WTC11 (cell line): ENCODE results near the gene PTX4. TPM values are rescaled to one million over a fixed set of nuclear protein-coding genes. Genes with fewer than 3 reads are reported as not detected.

Experiments
- ARID4B ChIP-seq: sonication (generic); formaldehyde crosslinking; IDR thresholded peaks from 2 replicates; pipeline ENCODE4 v1.8.0; 2023; ENCODE audit warnings: missing genetic modification reagents, mild to moderate bottlenecking, borderline replicate concordance
- ATF6 ChIP-seq: sonication (generic); formaldehyde crosslinking; IDR thresholded peaks from 2 replicates; pipeline ENCODE4 v1.8.1; 2023; ENCODE audit warnings: mild to moderate bottlenecking, missing genetic modification reagents
- CBFB ChIP-seq: sonication (generic); formaldehyde crosslinking; IDR thresholded peaks from 2 replicates; pipeline ENCODE4 v1.8.1; 2022; ENCODE audit warnings: mild to moderate bottlenecking, low read depth, missing genetic modification reagents
- E2F4 ChIP-seq: sonication (generic); formaldehyde crosslinking; IDR thresholded peaks from 2 replicates; pipeline ENCODE4 v1.8.1; 2022; ENCODE audit warnings: low read depth, mild to moderate bottlenecking, moderate library complexity, missing genetic modification reagents, borderline replicate concordance
- E2F5 ChIP-seq: sonication (generic); formaldehyde crosslinking; IDR thresholded peaks from 2 replicates; pipeline ENCODE4 v1.8.1; 2022; ENCODE audit warnings: mild to moderate bottlenecking, moderate library complexity, missing genetic modification reagents
- ETV6 ChIP-seq: sonication (generic); formaldehyde crosslinking; IDR thresholded peaks from 2 replicates; pipeline ENCODE4 v1.8.1; 2022; ENCODE audit warnings: mild to moderate bottlenecking, missing genetic modification reagents
- FOXJ3 ChIP-seq: sonication (generic); formaldehyde crosslinking; IDR thresholded peaks from 2 replicates; pipeline ENCODE4 v1.9.0; 2021; ENCODE audit warnings: missing genetic modification reagents, mild to moderate bottlenecking, borderline replicate concordance
- FOXK1 ChIP-seq: sonication (generic); formaldehyde crosslinking; IDR thresholded peaks from 2 replicates; pipeline ENCODE4 v1.8.0; 2022; ENCODE audit warnings: mild to moderate bottlenecking, moderate library complexity, missing genetic modification reagents
- GRHL2 ChIP-seq: fragments of 250-450 bp; sonication (Bioruptor Pico); IDR thresholded peaks from 2 replicates; pipeline ENCODE4 v1.8.0; 2022; ENCODE audit warnings: mild to moderate bottlenecking, moderate library complexity; ENCODE audit not compliant: insufficient replicate concordance, severe bottlenecking
- NFATC4 ChIP-seq: fragments of 250-450 bp; sonication (Bioruptor Pico); IDR thresholded peaks from 2 replicates; pipeline ENCODE4 v1.9.0; 2021; ENCODE audit warnings: mild to moderate bottlenecking
- NFYB ChIP-seq: sonication (generic); formaldehyde crosslinking; conservative IDR thresholded peaks from 2 replicates; pipeline ENCODE4 v1.8.0; 2022; ENCODE audit warnings: low read depth, missing genetic modification reagents
- NR1H2 ChIP-seq: sonication (generic); formaldehyde crosslinking; IDR thresholded peaks from 2 replicates; pipeline ENCODE4 v1.9.0; 2021; ENCODE audit warnings: mild to moderate bottlenecking, moderate library complexity, missing genetic modification reagents
- NR2C2 ChIP-seq: sonication (generic); formaldehyde crosslinking; IDR thresholded peaks from 2 replicates; pipeline ENCODE4 v1.8.0; 2022; ENCODE audit warnings: mild to moderate bottlenecking, missing genetic modification reagents
- SOX15 ChIP-seq: fragments of 250-450 bp; sonication (Bioruptor Pico); IDR thresholded peaks from 2 replicates; pipeline ENCODE4 v1.9.0; 2021; ENCODE audit warnings: mild to moderate bottlenecking
- TCF7 ChIP-seq: sonication (generic); formaldehyde crosslinking; IDR thresholded peaks from 2 replicates; pipeline ENCODE4 v1.8.0; 2022; ENCODE audit warnings: mild to moderate bottlenecking, low read depth, missing genetic modification reagents, moderate library complexity
- ZBTB43 ChIP-seq: sonication (generic); formaldehyde crosslinking; IDR thresholded peaks from 2 replicates; pipeline ENCODE4 v1.8.1; 2023; ENCODE audit warnings: mild to moderate bottlenecking, missing genetic modification reagents
- ZMAT4 ChIP-seq: fragments of 250-450 bp; sonication (Bioruptor Pico); IDR thresholded peaks from 2 replicates; pipeline ENCODE4 v1.9.0; 2021; ENCODE audit warnings: mild to moderate bottlenecking
- ZNF121 ChIP-seq: sonication (generic); formaldehyde crosslinking; IDR thresholded peaks from 2 replicates; pipeline ENCODE4 v1.8.0; 2023; ENCODE audit warnings: missing genetic modification reagents
- ZNF416 ChIP-seq: fragments of 250-450 bp; sonication (Bioruptor Pico); IDR thresholded peaks from 2 replicates; pipeline ENCODE4 v1.9.0; 2021; ENCODE audit warnings: mild to moderate bottlenecking, inconsistent platforms
- ZSCAN18 ChIP-seq: fragments of 250-450 bp; sonication (Bioruptor Pico); IDR thresholded peaks from 2 replicates; pipeline ENCODE4 v2.1.2; 2022; ENCODE audit warnings: mild to moderate bottlenecking, moderate library complexity
- total RNA-seq: library from RNA; stranded (reverse); gene quantifications from 3 replicates; pipeline ENCODE4 v1.2.3, GENCODE V29; 2021

Gene PTX4
- total RNA-seq, 1 experiment from 2014 or later: 0.26 TPM

GRCh38 chr16:1492923-1493745, 4.4 kb upstream of the PTX4 start, which contains the start of gene TELO2 (continued):
- no peak for TF ChIP-seq NR2C2 (CRISPR knock-in tag)
- TF ChIP-seq NFATC4 (CRISPR knock-in tag): no peak
- TF ChIP-seq ZBTB43 (CRISPR knock-in tag): 0 out of 2 replicates have a peak, but pooled peaks have one; percentile 30
- peak; percentile 81 for TF ChIP-seq FOXK1 (CRISPR knock-in tag)
- TF ChIP-seq ZMAT4: no peak
- TF ChIP-seq ETV6 (CRISPR knock-in tag): no peak
- no peak for TF ChIP-seq ATF6 (CRISPR knock-in tag)
- TF ChIP-seq ZNF121 (CRISPR knock-in tag): no peak
- no peak for TF ChIP-seq E2F4 (CRISPR knock-in tag)
- no peak for TF ChIP-seq TCF7 (CRISPR knock-in tag)
- no peak for TF ChIP-seq GRHL2 (CRISPR knock-in tag)
- no peak for TF ChIP-seq SOX15
- TF ChIP-seq ARID4B: peak; percentile 5; the same call in 1 of the 2 replicates
- no peak for TF ChIP-seq ZSCAN18 (CRISPR knock-in tag)
- no peak for TF ChIP-seq FOXJ3 (CRISPR knock-in tag)
- TF ChIP-seq E2F5 (CRISPR knock-in tag): peak; percentile 73; the same call in 1 of the 2 replicates
- TF ChIP-seq ZNF416: no peak
- TF ChIP-seq CBFB (CRISPR knock-in tag): no peak
- TF ChIP-seq NR1H2 (CRISPR knock-in tag): no peak
- no peak for TF ChIP-seq NFYB (CRISPR knock-in tag)
- TF ChIP-seq, all 79 proteins: peak for 15
